Thymus (tissue), 11 donors: Measurements from ENCODE around the gene PRKN. TPM values are rescaled to one million over a fixed set of nuclear protein-coding genes. Genes with fewer than 3 reads are reported as not detected.

Source experiments
- DNase-seq, 9 donors: peaks; one replicate each; pipeline ENCODE4 v3.0.0-alpha.2; 2013; ENCODE audit warnings: low spot score in 9 of 9, low read depth in 6 of 9, missing footprints in 1 of 9
- H3K27ac ChIP-seq, 2 donors: one replicate each; pipeline ENCODE4 v1.5.1; 2013; ENCODE audit warnings: control low read depth in 1 of 2, low read depth in 1 of 2, low read length in 1 of 2, mild to moderate bottlenecking in 1 of 2, moderate library complexity in 1 of 2
- H3K27me3 ChIP-seq, 2 donors: one replicate each; pipeline ENCODE4 v1.5.1; 2013; ENCODE audit warnings: low read length in 1 of 2; ENCODE audit not compliant: control insufficient read depth in 2 of 2, insufficient read depth in 1 of 2
- H3K36me3 ChIP-seq, 2 donors: one replicate each; pipeline ENCODE4 v1.5.1; 2013; ENCODE audit warnings: low read length in 1 of 2, mild to moderate bottlenecking in 1 of 2, moderate library complexity in 1 of 2; ENCODE audit not compliant: control insufficient read depth in 2 of 2, insufficient read depth in 2 of 2
- H3K4me1 ChIP-seq, 2 donors: one replicate each; pipeline ENCODE4 v1.5.1; 2013; ENCODE audit warnings: low read length in 2 of 2; ENCODE audit not compliant: control insufficient read depth in 2 of 2, insufficient read depth in 2 of 2
- H3K4me3 ChIP-seq, 2 donors: one replicate each; pipeline ENCODE4 v1.5.1; 2013; ENCODE audit warnings: low read length in 2 of 2, control low read depth in 1 of 2, mild to moderate bottlenecking in 1 of 2
- H3K9me3 ChIP-seq, 2 donors: one replicate each; pipeline ENCODE4 v1.5.1; 2013; ENCODE audit warnings: low read length in 1 of 2, mild to moderate bottlenecking in 1 of 2; ENCODE audit not compliant: control insufficient read depth in 2 of 2, insufficient read depth in 1 of 2
- WGBS: extraction: QIAGEN DNeasy Blood & Tissue Kit; methylation state at CpG from one replicate; pipeline ENCODE4 v1.1.7; 2013; 5-methylcytosine and 5-hydroxymethylcytosine counted together
- polyA plus RNA-seq: library from polyadenylated mRNA; stranded (reverse); fragments of 200-250 nt; gene quantifications from one replicate; pipeline ENCODE4 v1.2.3, GENCODE V29; 2013
- total RNA-seq: library from RNA; stranded (reverse); fragments of 120-200 nt; gene quantifications from one replicate; pipeline ENCODE4 v1.2.4, GENCODE V29; 2013
- donor health status: healthy.

The PRKN gene
- total and polyA plus RNA-seq, 2 donors: 0.48 to 0.71 TPM

DNA sequence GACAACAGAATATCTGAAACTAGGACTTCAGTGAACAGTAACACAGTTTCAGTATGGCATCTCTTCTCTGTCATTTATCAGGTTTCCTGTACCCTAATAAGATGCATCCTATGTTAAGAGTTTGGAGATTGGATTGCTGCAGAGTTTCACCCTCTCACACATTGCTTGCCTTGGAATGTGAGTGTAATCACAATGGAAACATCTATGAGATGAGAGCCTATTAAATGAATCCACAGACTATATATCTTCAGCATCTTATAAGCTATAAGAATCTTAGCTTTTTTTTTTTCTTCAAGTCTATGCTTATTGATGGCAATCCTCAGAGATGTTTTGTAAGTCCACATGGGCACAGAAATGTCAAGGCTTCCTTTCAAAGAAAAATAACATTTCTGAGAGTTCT is 292.5 kb downstream of the PRKN start:
- H3K4me1 ChIP-seq: no peaks in the 10 kb centered on the region
- H3K9me3 ChIP-seq: no peaks in the 10 kb centered on the region
- H3K27me3 ChIP-seq: no peaks in the 10 kb centered on the region
- DNase-seq: no peak
- H3K36me3 ChIP-seq: no peaks in the 10 kb centered on the region
- no peak overlapping the region for H3K27ac ChIP-seq
- no peak overlapping the region for H3K4me3 ChIP-seq

DNA sequence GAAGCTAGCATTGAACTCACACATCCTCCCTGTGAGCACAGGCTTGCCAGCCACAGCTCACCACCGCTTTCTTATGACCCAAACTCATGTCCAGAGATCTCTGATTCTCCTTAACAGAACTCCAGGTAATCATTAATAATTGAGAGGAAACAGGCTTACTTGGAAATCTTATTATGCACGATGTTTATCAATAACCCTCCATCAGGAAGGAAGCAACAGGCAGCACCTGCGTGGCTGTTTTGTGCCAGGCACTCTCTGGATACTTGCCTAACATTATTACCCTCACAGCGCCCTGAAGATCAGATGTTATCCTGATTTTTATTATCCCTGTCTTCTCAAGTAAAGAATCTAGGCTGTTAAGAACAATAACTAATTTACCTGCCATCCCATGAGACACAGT is 306.6 kb downstream of the PRKN start:
- H3K36me3 ChIP-seq: no peaks in the 10 kb centered on the region
- WGBS: 85% methylated on average over 4 of the region's 4 CpGs
- no peak for DNase-seq

DNA sequence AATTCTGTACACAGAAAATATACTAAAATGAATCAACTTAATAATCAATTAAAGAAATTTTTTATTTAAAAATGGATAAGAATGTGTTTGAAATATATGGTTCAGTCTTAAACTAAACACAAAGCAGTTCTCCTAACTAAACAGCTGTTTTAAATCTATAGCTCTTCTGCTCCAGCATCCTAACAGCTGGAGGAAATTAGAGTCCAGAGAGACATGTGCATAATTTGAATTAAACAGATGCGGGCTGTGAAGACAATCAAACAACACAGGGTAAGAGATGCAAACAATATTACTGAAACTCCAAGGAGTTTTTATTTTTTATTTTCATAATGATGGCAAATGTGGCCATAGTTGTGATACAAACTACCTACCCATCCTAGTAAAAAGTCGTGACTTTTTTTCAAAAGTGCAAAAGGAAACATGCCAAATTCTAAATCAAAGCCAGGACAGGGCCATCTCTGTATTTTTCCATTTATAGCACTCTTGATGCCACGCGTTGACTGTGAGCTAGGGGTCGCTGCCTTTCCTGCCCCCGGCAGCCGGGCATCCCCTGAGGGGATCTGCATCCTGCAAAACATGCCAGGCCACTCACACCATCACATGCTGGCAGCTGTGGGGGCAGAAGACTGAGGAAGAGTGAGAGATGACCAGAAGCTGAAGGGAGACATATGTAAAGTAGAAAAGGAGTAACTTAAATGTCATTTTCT is 310.6 kb downstream of the PRKN start:
- Histone ChIP-seq H3K4me3 (no peak overlapping the region), H3K27me3 (no peaks in the 10 kb centered on the region), H3K4me1 (no peaks in the 10 kb centered on the region), H3K36me3 (no peaks in the 10 kb centered on the region), H3K9me3 (no peaks in the 10 kb centered on the region), H3K27ac (no peak overlapping the region)
- WGBS: 84% methylated on average over 7 of the region's 7 CpGs
- no peak for DNase-seq

More for the DNA sequence above, 306.6 kb downstream of the PRKN start:
- Histone ChIP-seq H3K9me3 (no peaks in the 10 kb centered on the region), H3K4me1 (no peaks in the 10 kb centered on the region), H3K4me3 (no peak overlapping the region), H3K27ac (no peak overlapping the region), H3K27me3 (no peaks in the 10 kb centered on the region)

DNA sequence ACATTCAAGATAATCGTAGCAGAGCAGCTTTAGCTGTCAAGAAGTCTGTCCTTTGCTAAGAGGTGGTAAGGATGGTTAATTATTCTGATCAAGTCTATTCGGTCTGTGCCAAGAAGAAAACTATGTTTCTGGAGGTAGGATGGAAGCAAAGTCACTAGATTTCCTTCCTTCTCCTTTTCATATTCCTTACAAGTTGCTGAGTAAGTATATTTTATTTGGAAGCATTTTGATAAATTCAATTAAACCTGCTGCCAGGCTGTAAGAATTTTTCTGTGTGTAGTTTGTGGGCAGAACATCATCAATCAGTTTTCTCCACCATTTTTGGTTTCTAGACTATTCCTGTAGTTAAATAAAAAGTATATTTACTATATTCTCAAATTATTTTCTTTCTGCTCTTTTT is 311.3 kb downstream of the PRKN start:
- no peak for DNase-seq
- Histone ChIP-seq H3K27me3 (no peaks in the 10 kb centered on the region), H3K36me3 (no peaks in the 10 kb centered on the region), H3K4me1 (no peaks in the 10 kb centered on the region), H3K4me3 (no peak overlapping the region), H3K9me3 (no peaks in the 10 kb centered on the region), H3K27ac (no peak overlapping the region)
- WGBS: 79% methylated on average over 2 of the region's 2 CpGs

DNA sequence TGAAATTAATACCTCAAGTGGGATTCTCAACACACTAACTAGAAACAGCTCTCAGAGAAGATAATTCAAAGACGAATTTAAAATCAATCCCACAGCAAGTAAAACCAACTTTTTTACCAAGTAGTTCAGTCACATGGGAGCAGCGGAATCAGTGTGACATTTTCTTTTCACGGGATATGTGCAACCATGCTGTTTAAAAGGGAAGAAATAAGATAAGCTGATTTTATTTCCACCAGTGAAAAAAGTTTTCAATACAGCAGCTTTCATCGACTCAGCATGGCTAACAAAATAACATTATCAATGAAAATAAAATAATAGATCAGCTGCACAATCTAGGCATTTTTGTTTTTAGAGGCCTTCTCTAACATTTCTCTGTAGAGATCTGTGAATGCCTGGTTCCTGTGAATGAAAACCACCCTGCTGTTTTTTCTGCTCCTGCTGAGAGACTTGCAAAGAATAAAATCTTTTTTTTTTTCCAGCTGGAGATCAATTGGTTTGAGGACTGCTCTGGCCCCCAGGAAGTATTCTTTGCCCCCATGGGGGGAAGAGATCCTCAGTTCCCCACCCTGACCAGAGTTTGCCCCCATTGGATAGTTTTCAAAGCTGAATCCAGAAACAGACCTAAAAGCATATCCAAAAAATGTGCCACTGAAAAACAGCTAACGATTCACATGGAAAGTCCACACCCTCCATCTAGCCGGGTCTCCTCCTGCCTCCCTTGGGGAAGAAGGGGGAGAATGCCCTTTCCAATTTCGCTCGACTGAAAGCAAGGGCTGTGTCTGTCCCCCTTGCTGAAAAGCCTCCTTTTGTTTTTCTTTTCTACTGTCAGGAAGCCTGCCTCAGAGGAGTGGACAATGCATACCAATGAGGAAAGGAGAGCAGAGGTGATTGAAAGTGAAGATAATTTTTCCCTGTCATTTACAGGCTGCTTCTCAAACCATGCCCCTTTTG is 317.6 kb downstream of the PRKN start:
- WGBS: 73% methylated on average over 8 of the region's 8 CpGs
- H3K4me3 ChIP-seq: no peak overlapping the region

DNA sequence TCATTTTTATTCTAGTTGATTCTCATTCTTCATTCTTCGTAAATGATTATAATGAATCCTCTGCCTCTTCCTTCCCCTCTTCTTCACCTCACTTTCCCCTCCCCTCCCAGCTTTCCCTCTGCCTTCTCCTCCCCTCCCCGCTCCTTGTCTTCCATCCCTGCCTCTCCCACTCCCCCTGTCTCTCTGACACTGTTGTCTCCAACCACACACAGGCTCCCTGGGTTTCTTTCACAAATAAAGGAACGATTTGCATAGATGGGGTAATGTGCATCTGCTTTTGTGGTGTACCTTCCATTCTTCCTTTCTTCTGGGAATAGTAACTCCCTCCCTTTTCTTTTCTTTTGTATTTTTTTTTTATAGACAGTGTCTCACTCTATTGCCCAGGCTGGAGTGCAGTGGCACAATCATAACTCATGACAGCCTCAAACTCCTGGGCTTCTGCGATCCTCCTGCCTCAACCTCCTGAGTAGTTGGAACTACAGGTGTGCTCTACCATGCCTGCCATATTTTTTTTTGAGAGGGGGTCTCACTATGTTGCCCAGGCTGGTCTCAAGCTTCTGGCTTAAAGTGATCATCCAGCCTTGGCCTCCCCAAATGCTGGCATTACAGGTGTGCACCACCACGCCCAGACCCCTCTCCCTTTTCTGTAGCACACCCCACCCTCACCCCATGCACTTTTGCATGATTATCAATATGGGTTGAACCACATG is 318.6 kb downstream of the PRKN start:
- H3K9me3 ChIP-seq: no peaks in the 10 kb centered on the region
- no peaks in the 10 kb centered on the region for H3K27me3 ChIP-seq
- H3K4me3 ChIP-seq: no peak overlapping the region
- DNase-seq: no peak
- H3K27ac ChIP-seq: no peak overlapping the region
- no peaks in the 10 kb centered on the region for H3K4me1 ChIP-seq
- WGBS: 80% methylated on average over 5 of the region's 5 CpGs
- no peaks in the 10 kb centered on the region for H3K36me3 ChIP-seq

More for the DNA sequence above, 317.6 kb downstream of the PRKN start:
- H3K36me3 ChIP-seq: no peaks in the 10 kb centered on the region
- DNase-seq: no peak
- H3K27ac ChIP-seq: no peak overlapping the region
- no peaks in the 10 kb centered on the region for H3K9me3 ChIP-seq
- no peaks in the 10 kb centered on the region for H3K27me3 ChIP-seq
- no peaks in the 10 kb centered on the region for H3K4me1 ChIP-seq

DNA sequence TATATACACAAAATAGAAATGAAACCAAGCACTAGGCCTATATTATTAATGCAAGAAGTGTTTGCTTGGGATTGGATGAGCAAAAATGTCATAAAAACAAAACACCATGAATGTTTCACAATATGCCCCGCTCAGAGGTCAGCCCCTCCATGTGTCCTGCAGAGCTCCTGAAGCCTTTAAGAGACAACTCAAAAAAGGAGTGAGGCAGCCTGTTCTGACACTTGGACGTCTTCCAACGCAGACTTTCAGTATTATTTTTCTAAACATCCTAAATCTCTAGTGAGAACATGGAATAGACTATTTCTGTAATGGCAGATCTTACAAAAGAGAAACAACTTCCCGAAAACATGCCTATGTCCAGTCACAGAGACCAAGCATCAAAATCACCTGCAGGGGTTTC is 322.6 kb downstream of the PRKN start:
- Histone ChIP-seq H3K4me1 (no peaks in the 10 kb centered on the region), H3K9me3 (no peaks in the 10 kb centered on the region), H3K27me3 (no peaks in the 10 kb centered on the region), H3K36me3 (no peaks in the 10 kb centered on the region), H3K4me3 (no peak overlapping the region), H3K27ac (no peak overlapping the region)
- WGBS: 92% methylated on average over 4 of the region's 4 CpGs
- no peak for DNase-seq

DNA sequence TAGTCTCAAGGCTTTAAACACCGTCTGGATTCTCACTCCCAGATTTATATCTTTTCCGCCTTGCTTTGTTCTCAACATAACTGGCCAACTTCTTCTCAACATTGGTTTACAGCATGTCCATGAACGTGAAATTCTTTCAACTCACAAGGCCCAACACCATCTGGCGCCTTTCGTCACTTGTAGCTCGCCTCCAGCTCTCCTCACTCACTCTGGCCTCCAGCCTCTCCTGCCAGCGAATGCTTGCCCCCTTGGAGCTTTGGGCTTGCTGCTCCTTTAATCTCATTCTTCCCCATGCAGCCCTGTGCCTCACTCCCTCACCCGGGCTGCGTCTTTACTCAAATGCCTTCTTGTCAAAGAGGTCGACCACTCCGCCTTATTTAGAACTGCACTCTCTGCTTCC is 324.5 kb downstream of the PRKN start:
- Histone ChIP-seq H3K36me3 (no peaks in the 10 kb centered on the region), H3K4me3 (no peak overlapping the region), H3K4me1 (no peaks in the 10 kb centered on the region), H3K27ac (no peak overlapping the region), H3K9me3 (no peaks in the 10 kb centered on the region), H3K27me3 (no peaks in the 10 kb centered on the region)
- no peak for DNase-seq
- 97% methylated on average over 11 of the region's 11 CpGs for WGBS

DNA sequence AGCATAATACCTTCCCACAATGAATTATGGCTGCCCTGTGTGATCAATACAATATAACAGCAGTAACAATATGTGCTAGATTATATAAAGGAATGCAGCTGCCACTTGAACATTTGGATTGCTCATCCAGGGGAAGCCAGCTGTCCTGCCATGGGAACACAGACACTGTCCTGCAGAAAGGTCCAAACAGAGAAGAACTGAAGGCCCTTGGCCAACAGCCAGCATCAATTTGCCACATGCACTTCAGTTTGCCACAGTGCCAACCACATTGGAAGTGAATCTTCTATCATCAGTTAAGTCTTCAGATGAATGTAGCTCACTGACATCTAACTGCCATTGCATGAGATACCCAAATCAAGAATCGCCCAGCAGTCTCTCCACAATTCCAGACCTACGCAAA is 332.4 kb downstream of the PRKN start:
- no peak for DNase-seq
- 96% methylated on average over 2 of the region's 2 CpGs for WGBS
- Histone ChIP-seq H3K36me3 (no peaks in the 10 kb centered on the region), H3K27ac (no peak overlapping the region), H3K4me3 (no peak overlapping the region), H3K9me3 (no peaks in the 10 kb centered on the region), H3K4me1 (no peaks in the 10 kb centered on the region), H3K27me3 (no peaks in the 10 kb centered on the region)
